HG03039 (cell line): ENCODE results near the gene CARD11.
"Not testable (repeated sequence)": the region's sequence is repeated elsewhere in the genome, so short reads cannot be mapped to it uniquely, and the experiment has no call there.

Source experiments
- ATAC-seq: cut with Tn5 transposase; IDR thresholded peaks from one replicate; pipeline ENCODE4 v1.9.1; 2021; ENCODE audit warnings: mild to moderate bottlenecking, moderate library complexity; ENCODE audit not compliant: unreplicated experiment

The CARD11 gene

DNA sequence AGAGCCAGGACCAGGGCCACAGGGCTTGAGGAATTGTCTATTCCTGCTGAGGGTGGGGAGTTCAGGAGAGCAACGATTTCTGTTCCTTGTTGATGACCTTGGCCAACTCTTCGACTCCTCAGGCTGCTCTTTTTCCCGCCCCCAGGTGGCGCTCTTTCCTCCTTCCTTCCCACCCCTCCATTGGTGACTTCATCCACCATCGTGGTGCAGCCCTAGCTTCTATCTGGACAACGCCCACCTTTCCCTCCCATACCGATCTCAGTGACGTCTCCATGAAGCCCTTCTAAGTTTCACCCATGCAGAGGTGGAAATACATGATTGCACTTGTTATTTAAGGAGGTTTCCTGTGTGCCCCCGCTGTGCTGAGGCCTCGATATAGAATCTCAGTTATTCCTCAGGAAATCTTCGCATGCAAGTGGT is 22.1 kb upstream of the CARD11 start:
- no peak for ATAC-seq

DNA sequence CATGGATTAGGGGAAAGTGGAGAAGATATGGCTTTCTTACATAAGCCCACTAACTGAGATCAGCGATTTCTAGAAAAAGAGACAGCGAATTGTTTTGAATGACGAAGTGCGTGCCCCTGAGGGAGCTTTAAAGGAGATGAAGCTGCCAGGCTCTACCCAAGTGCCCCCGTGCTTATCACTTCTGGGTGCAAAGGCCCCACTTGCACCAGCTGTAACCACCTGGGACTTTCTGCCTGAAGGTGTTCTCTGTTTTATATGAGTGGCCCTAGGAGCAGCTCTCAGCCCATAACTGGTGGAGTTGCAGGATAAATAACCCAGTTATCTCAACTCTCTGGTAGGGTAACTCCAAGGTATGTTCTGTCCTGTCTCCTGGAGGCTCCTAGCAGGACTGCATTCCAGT is 20.4 kb upstream of the CARD11 start:
- ATAC-seq = no peak

GRCh38 chr7:3063016-3063753 is 19.5 kb upstream of the CARD11 start:
- peak; percentile 93 for ATAC-seq

DNA sequence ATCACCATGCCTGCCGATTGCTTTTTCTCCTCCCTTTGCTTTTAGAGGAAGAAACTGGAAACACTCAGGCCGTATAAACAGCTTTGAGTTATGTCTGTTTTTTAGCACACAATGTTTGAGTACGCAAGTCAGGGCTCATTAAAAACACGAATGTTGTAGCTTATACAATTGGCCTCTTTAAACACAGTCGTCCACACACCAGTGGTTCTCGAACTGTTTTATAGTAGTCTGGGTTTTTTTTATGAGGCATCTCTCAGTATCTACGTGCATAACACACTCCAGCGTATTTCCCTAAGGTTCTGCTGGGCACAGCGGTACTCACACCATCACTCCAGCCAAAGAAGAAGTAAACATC is 13.4 kb upstream of the CARD11 start:
- no peak for ATAC-seq

DNA sequence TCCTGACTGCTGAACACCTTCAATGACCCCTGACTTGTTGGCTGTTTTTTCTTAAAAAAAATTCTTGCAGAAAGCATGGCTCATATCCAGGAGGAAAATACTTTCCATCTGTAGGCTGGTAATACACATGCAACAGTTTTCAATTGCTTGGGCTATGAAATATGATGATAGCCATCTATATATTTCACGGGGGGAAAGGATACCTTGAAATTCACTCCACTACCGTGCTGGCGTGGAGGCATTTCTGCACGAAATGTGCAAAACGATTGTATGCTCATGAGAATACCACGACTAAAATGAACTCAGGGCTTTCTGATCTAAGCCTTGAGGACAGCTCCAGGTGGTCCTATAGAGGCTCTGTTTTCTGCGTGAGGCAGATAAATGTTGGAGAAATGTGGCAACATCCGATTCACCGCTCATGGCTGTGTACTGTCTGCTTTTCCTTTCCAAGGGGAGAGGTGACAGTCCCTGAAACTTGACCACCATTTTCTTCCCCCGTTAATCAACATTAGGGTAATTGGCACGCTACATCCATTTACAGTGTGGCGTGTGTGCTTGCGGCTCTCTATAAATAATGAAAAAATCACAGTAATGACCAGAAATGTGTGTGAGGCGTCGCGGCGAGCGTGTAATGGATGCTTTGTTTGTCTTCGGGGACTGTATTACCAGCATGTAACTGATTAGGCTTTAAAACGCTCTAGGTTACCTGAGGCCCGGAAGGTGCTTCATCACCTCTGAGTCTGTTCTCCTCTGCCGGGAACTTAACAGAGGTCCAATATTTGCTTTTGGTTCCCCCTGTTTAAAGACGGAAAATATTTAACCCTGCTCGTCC is 12.8 kb upstream of the CARD11 start:
- no peak for ATAC-seq

DNA sequence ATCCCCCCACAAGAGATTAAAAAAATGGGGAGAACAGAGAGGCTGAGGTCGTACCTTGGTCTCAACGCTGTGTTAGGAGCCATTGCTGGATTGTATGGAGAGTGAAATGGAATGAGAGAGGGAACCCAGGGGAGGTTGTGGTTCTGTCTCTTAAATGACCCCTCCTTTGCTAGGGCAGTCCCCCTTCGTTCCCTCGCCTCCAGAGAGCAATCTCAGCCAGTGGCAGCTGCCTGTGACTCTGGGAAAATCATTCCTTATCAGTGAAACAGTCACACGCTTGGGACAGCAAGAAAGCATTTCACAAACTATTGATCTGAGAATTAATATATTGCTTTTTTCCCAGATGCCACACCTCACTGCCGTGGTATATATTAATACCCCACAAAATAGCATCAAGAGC is 12.0 kb upstream of the CARD11 start:
- no peak for ATAC-seq

DNA sequence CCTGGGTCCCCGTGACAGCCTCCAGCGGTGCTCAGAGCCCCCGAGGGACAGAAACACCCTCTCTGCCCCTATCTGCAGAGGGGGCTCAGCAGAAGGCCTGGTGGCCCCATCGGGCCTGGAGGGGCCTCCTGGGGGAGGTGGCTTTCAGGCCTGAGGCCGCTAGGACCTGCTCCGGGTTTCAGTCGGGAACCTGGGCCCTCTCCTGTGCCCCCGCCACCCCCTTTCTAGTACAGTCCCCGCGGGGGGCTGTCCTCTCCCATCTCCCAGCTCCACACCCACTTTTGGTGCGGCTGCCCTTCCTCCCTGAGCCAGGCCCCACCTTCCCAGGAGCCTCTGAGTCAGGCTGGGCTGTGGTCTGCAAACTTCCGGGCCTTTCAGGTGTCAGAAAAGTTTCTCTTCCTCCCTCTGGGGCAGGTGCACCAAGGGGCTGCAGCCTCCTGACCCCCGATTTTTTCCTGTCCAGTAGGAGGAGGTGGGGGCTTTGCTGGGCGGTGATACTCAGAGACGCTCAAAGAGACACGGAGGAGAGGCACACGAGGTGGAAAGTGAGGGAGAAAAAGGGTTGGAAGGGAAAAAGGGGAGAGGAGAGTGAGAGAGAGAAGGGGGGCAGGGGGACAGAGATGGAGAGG is 692 bp downstream of the CARD11 start:
- ATAC-seq = peak; percentile 49

DNA sequence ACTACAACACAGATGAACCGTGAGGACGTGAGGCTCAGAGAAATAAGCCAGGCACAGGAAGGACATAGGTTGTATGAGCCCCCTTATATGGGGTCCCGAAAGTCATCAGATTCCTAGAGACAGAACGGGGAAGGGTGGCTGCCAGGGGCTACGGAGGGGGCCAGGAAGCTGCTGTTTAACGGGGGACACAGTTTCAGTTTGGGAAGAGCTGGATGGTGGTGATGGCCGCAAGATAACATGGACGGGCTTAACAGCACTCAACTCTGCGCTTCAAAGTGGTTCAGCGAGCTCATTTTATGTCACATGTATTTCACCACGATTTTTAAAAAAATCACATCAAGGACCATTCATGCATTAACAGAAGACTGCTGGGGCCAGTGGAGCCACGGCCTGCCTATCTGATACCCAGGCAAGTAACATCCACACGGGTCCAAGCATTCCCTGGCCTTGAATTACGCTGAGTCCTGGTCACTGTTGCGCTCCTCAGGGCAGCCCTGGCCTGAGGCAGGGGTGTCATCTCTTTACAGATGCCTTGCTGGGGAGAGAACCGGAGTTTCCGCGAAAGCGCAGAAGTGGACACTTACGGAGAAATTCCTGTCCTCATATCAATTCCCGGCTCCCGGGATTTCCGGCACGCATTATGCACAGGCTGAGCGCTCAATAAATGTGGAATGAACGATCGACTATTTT is 1.5 kb downstream of the CARD11 start:
- ATAC-seq = no peak

GRCh38 chr7:3039787-3040186 is 3.9 kb downstream of the CARD11 start:
- no peak for ATAC-seq

- ATAC-seq = not testable (repeated sequence)
Observed at GRCh38 chr7:3038011-3038410, 5.7 kb downstream of the CARD11 start.

GRCh38 chr7:3037259-3037658 is 6.4 kb downstream of the CARD11 start:
- peak; percentile 43 for ATAC-seq

DNA sequence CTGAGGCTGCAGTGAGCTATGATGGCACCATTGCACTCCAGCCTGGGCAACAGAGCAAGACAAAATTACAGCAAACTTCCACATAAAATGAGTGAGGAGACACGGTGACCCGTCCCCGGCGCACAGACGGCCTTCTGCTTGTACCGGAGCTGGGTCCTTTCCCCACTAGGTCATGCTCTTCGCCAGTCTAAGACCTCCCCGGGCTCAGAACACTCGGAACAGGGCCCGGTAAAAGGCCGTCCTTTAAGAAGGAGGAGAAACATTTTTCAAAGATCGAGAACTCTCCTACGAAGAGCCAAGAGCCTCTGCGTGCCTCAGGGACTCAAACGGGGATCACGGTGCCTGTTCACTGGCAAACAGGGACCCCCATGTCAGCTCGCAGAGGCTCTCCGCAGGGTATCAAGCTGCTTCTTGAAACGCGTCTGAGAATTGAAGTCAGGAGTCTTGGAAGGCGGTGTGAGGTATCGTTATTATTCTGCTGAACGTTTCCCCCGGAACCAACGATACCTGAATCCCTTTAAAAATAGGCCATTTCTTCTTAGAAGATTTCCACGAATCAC is 9.0 kb downstream of the CARD11 start:
- ATAC-seq = no peak

GRCh38 chr7:3033581-3033980 is 10.1 kb downstream of the CARD11 start:
- ATAC-seq = no peak

DNA sequence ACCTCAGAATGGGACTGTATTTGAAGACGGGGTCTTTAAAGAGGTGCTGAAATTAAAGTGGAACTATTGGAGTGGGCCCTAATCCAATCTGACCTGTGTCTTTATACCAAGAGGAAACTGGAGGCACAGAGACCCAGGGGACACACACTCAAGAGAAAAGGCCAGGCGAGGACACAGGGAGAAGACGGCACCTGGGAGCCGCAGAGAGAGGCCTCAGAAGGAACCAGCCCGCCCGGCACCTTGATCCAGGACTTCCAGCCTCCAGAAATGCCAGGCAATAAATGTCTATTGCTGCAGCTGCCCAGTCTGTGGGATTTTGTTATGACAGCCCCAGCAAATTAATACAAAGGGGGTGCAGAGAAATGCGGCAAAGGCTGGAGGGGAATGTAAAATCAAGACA is 10.5 kb downstream of the CARD11 start:
- ATAC-seq = no peak

- ATAC-seq = no peak
Observed at GRCh38 chr7:3032256-3032655, 11.4 kb downstream of the CARD11 start.

GRCh38 chr7:3029138-3029537 is 14.5 kb downstream of the CARD11 start:
- ATAC-seq = no peak

DNA sequence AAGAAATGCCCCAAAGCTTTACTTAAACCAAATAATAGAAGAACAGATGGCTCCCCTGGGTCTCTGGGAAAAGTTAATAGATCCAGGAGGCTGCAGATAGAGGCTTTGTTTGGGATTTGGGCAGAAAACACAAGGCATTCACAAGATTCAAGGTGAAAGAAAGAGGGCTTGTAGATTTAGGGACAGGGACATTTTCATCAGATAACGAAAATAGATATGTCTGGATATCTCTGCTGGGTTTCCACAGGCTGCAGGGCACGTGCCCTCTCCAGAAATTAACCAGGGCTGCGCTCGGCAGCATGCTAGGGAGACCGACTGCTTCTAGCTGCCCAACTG is 14.9 kb downstream of the CARD11 start:
- ATAC-seq = no peak

DNA sequence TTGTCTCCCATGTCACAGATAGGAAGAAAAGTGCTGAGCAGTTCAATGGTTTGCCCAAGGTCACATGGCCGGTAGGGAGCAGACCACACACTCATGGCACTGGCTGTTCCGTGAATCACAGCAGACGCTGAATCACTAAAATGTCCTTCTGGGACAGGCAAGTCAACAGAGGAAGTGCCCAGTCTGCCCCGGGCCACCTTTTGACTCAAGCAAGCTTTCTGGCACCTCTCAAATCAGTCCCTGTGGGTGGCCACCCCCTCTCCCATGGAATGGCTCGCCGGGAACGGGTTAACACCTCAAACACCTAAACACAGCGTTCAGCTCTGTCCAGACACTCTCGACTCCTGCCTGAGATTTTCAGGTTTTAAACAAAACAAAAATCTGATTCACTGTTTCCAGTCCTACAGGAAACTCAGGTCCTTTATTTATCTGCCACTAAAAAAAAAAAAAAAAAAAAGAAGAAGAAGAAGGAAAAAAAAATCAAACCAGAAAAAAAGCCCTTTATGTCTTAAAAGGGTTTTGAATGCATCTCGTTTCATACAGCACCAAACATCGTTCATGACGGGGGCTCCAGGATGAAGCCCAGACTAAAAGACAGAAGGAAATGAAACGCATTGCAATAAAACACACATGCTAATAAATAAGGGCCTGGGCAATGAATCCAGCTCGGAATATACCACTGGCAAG is 15.5 kb downstream of the CARD11 start:
- no peak for ATAC-seq

- no peak for ATAC-seq
Observed at GRCh38 chr7:3027005-3027845, 16.4 kb downstream of the CARD11 start.

DNA sequence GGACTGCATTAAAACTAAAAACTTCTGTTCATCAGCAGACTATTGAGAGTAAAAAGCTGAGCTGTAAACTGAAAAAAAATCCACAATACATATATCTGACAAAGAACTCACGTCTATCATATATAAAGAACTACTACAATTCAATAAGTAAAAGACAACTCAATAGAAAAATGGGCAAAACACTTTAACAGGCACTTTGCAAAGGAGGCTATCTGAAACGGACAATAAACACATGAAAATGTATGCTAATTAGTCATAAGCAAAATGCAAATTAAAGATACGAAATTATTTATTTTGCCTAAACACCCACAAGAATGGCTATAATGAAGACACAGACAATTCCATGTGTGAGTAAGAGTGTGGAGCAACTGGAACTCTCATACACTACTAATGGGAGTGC is 18.1 kb downstream of the CARD11 start:
- ATAC-seq = no peak
